ENCODE measurements around the gene LETM1.
"Not testable (repeated sequence)": the region's sequence is repeated elsewhere in the genome, so short reads cannot be mapped to it uniquely, and the experiment has no call there.

The LETM1 gene

DNA sequence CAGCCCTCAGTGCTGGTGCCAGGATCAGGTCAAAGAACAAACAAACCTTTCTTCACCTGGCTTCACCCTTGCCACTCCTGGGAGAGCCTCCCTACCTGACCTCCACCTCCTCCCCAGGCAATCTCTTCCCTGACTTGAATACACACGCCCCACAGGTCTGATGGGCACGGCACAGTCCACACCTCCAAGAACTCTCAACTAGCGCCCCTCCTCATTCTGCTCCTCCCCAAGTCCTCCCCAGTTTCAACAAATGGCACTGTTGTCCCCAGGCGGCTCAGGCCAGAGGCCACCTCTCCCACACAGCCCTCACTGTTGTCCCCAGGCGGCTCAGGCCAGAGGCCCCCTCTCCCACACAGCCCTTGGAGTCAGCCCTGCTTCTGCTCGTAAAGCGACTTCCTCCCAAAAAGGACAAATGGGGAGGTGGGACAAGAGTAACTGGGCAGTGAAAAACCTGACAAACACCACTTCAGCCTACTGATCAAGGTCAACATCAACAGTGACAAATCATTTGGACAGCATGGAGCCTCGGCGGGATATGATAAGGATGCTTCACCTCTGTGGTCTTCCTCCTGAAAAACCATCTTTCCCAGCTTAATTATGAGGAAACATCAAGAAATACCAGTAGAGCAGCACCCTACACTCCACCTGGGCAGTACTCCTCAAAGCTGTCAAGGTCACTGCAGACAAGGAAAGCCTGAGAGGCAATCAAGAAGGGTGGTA, 2.9 kb downstream of the LETM1 start:
- DNase-seq: no peak

DNA sequence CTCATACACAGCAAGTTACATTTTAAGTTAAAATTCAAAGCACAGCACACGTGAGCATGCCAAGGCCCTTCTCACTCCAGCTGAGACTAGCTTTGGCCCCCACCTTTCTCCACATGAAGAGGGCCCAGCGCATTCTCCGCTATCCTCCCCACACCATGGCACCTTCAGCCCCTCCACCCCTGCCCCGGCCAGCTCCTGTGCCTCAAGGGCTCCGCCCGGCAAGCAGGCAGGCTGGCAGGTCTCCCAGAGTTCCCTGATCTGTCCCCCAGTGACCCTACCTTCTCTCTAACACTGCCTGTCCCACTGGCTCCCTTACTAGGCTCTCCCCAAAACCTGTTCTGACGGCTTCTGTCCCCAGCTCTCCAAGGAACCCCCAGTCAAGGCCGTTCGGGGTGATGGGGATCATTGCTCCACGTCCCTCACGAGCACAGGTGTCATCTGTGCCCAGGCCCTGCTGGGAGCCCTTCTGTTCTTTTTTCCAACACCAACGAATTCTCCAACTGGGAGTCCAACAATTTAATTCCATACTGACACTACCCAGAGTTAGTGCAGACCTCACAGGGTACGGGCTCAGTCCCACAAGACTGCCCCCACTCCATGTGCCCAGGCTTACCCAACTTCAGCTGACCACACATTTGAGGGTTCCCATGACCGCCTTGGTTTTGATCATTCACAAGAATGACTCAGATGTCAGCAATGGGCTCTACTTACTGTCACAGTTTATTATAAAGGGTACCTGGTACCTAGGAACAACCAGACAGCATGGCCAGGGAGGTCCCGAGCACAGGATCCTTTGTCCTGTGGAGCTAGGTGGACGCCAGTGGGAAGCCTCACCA, 4.2 kb downstream of the LETM1 start:
- no peak for DNase-seq

DNA sequence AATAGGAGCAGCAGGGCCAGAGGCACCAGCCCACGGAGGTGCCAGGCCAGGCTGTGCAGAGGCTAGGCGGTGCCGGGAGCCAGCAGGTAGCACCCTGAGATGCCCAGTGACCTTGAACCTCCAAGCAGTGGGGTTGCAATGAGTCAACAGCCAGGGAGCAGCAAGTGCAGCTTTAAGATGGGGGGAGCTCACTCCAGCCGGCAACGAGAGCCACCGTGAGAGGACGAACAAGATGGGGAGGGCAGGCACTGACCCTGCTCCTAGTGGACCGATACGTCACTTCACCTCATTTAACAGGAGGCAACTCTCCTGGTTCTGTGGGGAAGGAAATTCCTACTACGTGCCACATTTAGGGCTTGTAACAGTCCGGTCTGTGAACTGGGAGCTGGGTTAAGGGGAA, 4.8 kb downstream of the LETM1 start:
- no peak for DNase-seq

DNA sequence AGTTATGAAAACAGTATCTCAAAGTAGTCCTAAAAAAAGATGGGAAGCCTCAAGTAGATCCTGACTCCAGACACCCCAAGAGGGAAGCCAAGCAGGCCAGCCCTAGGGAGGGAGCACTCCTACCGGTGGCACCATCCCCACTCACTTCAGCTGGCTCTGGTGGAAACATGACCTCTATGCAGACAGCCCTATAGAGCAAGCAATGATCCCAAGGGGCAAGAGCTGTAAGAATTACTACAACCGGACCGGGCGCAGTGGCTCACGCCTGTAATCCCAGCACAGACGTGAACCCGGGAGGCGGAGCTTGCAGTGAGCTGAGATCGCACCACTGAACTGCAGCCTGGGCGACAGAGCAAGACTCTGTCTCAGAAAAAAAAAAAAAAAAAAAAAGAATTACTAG, 5.7 kb downstream of the LETM1 start:
- DNase-seq: no peak

DNA sequence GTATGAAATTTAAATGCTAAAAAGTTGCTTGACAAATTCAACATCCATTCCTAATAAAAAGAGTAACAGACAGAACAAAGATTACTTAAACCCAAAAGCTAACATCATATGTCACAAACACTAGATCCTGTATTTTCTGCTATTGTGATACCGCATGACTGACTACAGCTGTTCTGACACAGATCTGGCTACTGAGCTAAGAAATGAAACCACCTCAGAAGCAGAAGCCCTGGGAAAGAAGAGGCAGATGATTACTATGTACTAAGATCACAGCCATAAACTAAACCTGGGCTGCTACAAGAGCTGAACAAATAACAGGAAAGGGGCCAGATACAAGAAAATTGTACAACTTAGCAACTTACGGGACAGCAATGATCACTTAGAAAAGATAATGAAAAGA, 9.4 kb downstream of the LETM1 start:
- DNase-seq: no peak

DNA sequence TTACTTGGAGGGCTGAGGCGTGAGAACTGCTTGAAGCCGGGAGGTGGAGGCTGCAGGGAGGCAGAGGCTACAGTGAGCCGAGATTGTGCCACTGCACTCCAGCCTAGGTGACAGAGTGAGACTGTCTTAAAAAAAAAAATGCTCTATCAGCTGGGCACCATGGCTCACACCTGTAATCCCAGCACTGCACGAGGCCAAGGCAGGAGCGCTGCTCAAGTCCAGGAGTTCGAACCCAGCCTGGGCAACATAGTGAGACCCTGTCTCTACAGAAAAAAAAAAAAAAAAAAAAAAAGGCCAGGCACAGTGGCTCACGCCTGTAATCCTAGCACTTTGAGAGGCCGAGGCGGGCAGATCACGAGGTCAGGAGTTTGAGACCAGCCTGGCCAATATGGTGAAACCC, 11.3 kb downstream of the LETM1 start:
- DNase-seq: not testable (repeated sequence)

DNA sequence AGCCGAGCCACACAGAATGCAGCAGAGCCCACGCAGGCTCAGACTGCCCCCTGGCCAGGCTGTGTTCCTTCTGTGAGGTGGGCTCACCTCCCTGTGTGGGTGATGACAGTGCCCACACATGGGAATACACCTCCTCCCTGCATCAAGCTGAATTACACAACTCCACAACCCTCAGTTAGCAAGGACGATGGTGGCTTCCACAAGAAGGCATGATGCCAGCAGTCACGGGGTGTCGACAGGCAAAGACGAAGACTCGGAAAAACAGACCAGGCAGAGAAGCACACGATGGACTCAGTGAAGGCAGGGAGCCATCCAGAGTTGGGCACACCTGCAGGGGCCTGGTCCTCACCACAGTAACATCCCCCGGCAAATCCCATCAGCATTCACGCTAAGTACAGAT, 12.1 kb downstream of the LETM1 start:
- DNase-seq: peak in 17 of 56 donors; percentile 5 to 55 (median 35)

DNA sequence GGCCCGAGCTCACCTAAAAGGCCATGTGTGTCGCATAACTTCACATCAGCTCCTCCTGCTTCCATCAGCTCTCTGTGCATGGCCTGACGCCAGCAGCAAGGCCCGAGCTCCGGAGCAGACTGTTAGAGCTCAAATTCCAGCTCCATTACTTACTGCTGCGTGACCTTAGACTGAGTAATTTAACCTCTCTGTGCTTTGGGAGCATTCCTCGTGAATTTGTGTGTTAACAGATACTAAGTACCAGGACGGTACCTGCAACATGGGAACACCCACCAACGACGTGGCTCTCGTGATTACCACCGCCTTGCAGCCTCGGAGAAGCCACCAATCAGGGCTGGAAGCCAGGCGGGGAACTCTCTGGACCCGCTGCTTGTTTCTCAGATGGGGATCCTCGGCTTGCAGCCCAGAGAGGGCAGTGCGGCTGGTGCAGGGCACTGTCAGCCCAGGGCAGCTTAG, 12.9 kb downstream of the LETM1 start:
- no peak for DNase-seq

DNA sequence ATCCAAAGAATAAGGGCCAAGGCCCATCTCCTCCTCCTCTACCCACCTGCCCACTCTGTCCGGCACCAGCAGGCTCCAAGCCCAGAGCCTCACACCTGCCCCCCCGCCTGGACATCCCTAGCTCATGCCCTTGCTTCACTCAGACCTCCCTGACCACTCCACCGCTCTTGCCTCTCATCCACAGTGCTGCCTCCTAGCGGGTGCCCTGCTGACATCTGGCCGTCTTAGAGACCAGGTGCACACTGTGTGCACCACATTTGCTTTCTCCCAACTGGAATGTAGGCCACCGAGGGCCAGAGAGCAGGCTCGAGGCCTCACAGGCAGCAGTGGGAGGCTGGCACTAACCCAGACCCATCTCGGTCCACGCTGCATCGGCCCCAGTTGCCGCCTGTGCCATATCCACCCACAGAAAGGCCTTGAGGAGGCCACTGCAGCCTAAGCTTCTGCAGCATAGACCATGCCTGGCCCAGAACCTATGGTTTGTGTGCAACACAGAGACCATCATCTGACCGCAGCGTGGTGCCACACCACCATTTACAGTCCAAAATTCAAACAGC, 13.5 kb downstream of the LETM1 start:
- DNase-seq: no peak

DNA sequence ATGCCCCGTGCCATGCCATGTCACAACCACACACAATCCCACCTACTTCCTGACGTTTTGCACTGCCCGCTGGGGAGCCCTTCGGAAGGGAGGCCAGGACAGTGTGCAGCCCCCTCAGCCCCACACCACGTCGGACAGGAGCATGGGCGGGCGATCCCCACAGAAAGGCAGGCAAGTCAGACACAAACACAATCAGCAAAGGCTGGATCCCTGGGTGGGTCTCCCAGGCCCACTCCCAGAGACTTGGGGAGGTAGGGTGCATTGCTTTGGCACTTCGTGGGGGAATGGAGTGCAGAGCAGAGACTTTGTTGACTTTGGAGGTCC, 14.1 kb downstream of the LETM1 start:
- no peak for DNase-seq

DNA sequence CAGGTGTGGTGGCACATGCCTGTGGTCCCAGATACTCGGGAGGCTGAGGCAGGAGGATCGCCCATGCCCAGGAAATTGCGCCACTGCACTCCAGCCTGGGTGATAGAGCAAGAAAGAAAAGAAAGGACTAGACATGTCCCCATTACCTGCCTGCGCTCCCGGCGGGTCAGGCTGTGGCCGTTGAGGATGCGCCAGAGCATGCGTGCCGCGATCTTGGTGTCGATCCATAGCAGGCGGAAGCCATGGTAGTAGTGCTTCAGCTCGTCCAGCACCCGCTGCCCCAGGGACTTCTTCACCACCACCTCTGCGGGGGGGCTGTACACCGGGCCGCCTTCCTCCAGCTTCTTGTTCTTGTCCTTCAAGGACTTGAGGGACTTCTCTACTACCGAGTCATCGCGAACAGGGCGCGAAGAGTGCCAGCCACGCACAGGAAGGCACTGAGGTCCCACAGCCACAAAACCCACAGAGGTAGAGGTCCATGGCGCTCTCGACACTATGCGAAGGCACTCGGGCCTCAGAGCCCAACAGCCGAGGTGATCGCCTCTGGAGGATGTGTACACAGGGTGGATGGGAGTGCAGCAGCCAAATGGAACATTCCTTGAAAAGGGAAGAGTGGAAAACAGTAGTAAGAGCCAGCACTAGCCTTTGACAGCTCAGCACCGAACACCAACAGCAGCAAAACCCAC, 14.6 kb downstream of the LETM1 start:
- DNase-seq: no peak

DNA sequence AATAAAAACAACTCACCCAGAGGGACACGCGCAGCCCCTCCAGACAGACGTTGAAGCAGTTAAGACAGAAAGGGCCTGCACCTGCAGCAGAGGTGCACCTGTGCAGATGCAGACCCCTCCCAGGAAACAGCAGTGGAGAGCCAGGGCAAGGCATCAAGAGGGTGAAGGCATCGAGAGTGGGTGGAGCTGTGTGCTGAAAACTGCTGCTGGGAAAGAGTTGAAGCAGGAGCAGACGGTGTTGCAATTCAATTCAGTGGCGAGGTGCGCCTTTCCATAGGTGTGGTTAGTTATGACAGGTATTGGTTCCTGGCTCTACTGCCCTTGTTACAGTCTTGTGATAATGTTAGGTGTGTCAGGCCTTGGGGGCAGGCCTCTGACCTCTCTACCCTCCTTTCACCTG, 16.7 kb downstream of the LETM1 start:
- DNase-seq: no peak

DNA sequence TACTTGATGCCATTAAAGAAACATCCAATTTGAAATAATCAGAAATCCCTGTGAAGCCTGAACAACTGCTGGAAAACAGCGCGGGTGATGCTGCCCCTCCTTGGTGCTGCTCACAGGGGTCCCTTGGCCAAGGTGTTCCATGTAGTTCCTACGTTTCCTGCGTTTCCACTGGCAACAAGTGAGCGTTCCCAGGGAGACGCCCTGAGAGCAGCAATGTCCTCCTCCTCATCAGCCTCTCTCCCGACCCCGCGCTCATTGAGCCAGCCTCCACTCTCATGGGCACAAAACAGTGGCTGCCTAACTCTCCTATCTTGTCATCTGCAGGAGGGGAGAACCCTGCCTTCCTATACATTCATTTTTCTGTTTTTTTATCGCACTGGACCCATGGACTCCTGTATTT, 18.9 kb downstream of the LETM1 start:
- peak in 1 of 56 donors; percentile 25 for DNase-seq

DNA sequence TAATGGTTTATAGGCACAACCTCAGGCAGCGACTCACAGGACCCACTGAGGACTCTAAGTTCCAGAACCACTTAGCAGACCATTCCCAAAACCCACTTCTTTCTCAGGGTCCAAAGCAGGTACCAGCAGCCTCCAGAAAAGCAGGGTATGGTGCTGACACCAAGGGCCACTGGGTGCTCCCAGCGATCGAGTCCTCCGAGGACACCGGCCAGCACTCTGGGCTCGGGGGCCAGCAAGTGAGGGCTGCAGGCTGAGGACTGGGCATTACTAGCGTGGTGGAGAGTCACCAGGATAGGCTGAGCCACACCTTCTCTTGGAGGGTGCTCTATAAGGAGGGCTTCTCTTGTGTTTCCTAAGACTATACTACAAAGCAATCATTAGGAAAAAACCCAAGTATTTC, 19.3 kb downstream of the LETM1 start:
- DNase-seq: no peak

DNA sequence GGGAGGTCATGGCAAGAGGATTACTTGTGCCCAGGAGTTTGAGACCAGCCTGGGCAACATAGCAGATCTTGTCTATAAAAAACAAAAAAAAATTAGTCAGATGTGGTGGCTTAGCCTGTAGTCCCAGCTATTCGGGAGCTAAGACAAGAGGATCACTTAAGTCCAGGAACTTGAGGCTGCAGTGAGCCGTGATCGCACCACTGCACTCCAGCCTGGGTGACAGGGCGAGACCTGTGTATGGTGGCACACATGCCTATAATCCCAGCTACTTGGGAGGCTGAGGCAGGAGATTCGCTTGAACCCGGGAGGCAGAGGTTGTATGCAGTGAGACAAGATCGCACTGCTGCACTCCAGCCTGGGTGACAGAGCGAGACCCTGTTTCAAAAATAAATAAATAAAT, 20.1 kb downstream of the LETM1 start:
- DNase-seq: not testable (repeated sequence)

DNA sequence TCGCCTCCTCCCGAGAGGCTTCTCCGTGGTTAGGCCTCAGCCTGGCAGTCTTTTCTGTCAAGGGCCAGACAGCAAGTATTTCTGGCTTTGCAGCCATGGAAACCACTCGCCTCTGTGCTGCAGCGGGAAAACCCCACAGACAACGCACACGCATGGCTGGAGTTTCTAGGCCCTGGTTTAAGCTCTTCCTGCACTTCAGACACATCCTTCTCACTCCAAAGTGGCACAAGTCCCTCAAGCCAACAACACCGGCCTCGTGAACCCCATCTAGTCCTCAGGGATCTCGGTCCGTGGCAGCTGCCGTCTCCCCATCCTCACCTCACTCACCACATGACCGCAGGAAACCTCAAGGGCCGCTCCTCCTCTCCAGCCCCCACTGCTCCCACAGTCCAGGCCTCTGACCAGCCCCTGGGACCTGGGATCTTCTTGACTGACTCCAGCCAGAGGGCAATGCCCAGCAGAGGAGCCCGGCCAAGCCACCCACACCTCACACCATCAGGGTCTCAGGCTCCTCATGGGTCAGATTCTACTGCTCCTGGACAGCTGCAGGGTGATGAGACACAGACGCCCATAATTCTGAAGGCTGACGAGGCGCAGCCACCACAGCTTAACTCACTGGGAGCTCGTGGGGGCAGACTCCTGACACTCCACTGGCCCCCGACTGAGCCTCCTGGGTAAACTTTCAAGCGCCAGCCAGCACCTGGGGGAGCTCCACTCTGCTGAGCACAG, 21.7 kb downstream of the LETM1 start:
- peak in 1 of 56 donors; percentile 41 for DNase-seq

DNA sequence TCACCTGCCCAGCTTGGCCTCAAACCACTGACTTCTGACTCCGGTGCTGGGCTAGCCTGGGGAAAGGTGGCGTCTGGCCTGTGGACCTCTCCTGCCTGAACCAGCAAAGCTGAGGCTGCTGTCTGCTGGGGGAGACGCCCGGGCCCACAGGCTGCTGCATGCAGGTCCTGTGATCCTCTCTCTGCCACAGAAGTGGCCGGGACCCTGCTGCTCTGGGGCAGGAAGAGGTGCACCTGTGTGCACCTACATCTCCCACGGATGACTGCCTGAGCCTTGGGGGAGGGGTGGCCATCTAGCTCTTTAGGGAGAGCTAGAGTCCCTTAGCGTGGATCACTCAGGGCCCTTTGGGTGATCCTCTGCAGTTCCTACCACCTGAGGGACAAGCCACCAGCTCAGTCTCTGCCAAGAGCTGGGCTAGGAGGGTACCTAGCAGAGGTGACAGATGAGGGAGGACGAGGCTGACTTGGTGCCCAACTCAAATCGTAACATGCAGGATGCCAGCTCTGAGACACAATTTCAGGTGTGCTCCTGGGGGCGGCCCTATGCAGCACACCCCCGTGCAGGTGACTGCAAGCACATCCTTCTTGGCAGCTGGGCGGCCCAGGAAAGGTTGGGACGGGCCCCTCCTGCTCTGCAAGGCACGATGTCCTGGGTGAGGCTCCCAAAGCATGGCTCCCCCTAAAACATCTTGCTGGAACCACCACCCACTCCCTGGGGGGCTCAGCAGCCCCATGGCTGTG, 22.5 kb downstream of the LETM1 start:
- no peak for DNase-seq

DNA sequence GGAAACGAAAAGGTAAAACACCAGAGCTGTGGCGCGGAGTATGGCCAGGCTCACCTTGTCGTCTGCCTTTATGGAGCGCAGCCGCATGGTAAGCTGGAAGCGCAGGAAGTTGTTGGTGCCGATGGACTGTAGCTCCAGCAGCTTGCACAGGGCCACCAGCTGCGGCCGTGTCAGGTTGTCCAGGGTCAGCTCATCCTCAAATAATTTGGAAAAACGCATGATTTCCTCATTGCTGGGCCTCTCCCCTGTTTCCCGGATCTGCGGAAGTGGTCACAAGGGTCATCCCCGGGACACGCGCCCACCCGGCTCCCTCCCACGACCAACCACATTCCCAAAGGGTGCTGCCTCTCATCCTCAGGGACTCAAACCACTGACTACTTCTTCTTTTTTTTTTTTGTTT, 23.3 kb downstream of the LETM1 start:
- DNase-seq: no peak

DNA sequence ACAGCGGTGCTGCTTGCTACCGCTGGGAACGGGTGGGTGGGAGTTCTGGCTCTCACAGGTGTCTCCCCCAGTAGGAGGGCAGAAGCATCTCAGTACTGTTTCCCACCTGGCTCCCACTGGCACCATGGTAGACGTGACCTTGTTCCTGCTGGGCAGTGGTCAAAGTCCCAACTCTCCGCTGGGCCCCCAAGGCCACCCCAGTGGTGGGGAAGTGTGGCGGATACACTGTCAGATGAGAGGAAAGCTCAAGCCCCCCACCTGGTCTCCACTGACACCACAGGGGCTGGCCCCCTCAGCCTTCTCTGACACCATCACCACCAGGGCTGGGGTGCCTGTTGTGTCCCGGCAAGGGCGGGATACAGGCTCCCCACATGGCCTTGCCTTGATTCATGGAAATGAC, 24.6 kb downstream of the LETM1 start:
- no peak for DNase-seq

DNA sequence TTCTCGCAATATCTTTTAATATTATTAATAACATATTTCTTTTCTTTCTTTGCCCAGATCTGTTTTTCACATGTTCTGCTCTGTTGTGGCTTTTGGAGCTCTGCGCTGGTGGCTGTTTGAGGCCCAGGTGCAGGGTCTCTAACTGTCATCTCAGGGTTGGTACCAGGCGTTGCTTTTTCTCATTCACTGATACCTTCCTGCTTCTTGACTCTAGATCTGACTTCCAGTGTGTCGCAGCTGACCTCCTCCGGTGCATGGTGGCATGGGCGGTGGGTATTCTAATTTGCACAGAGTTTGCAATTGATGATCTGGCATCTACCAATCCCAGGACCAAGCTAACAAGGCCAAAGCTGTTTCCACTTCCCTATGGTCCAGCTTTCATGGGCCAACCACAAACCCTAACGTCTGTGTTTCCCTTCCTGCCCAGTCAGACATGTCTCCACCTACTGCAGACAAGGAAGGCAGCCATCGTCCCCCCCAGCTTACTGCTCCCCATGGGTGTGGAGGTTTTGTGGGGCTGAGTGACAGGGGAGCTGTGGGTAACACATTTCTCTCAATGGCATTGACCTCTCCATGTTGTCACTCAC, 25.2 kb downstream of the LETM1 start:
- no peak for DNase-seq
